Mucosa of rectum (tissue), 2 donors: ENCODE results near the gene PIP5K1B.
"Not testable (repeated sequence)": the region's sequence is repeated elsewhere in the genome, so short reads cannot be mapped to it uniquely, and the experiment has no call there.

Experiments used
- H3K27ac ChIP-seq, 2 donors: one replicate each; pipeline ENCODE4 v1.7.0; 2013; ENCODE audit warnings: inconsistent platforms in 2 of 2, low read depth in 2 of 2, low read length in 2 of 2
- H3K27me3 ChIP-seq, 2 donors: one replicate each; pipeline ENCODE4 v1.7.0; 2013; ENCODE audit warnings: low read length in 2 of 2; ENCODE audit not compliant: control insufficient read depth in 2 of 2, insufficient read depth in 2 of 2
- H3K36me3 ChIP-seq, 2 donors: one replicate each; pipeline ENCODE4 v1.7.0; 2013; ENCODE audit warnings: low read length in 2 of 2; ENCODE audit not compliant: control insufficient read depth in 2 of 2, insufficient read depth in 2 of 2
- H3K4me1 ChIP-seq, 2 donors: one replicate each; pipeline ENCODE4 v1.7.0; 2013; ENCODE audit warnings: low read length in 2 of 2, mild to moderate bottlenecking in 1 of 2; ENCODE audit not compliant: control insufficient read depth in 2 of 2, insufficient read depth in 2 of 2
- H3K4me3 ChIP-seq, 2 donors: one replicate each; pipeline ENCODE4 v1.7.0; 2013; ENCODE audit warnings: low read length in 2 of 2
- H3K9ac ChIP-seq, 2 donors: one replicate each; pipeline ENCODE4 v1.7.0; 2013; ENCODE audit warnings: low read length in 2 of 2, low read depth in 1 of 2, mild to moderate bottlenecking in 1 of 2
- H3K9me3 ChIP-seq, 2 donors: one replicate each; pipeline ENCODE4 v1.7.0; 2013; ENCODE audit warnings: low read length in 2 of 2; ENCODE audit not compliant: control insufficient read depth in 2 of 2
- donor health status: healthy.
- donor health status: Normal muscosa, but diverticular disease.

The PIP5K1B gene

DNA sequence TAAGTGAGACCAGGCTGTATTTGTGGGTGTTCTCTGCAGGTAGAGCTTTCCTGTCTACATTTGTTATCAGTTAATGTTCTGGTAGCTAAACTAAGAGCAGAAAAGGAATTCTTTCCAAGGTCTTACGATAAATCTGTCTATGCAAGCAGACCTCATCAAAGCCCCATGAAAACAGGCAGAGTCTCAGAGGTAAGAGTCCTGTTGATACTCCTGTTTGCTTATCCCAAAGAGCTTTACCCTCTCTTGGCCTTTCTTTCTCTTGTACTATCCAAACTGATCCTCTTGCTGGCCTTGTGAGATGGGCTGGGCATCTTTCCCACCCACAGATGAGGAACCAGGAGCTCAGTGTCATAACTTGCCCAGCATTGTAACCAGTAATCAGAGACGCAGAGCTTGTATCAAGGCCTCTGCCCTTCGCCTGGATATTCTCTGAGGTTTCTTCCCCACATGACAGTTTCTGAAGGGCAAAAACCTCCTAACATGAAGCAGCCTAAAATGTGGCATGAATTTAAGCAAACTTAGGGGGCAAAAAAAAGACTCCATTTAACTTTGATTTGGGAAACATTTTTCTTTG lies 275.4 kb downstream of the PIP5K1B start:
- peaks cover 21 to 35% of the 10 kb centered on the region in 2 donors for H3K4me1 ChIP-seq
- H3K4me3 ChIP-seq = no peak overlapping the region
- peaks cover 0 to under 1% of the 10 kb centered on the region in 2 donors for H3K36me3 ChIP-seq
- H3K9me3 ChIP-seq = no peaks in the 10 kb centered on the region
- H3K27me3 ChIP-seq = no peaks in the 10 kb centered on the region
- peak overlapping the region; percentile 0 to 3 for H3K27ac ChIP-seq
- peak overlapping the region in 1 of 2 donors; percentile 3 for H3K9ac ChIP-seq

DNA sequence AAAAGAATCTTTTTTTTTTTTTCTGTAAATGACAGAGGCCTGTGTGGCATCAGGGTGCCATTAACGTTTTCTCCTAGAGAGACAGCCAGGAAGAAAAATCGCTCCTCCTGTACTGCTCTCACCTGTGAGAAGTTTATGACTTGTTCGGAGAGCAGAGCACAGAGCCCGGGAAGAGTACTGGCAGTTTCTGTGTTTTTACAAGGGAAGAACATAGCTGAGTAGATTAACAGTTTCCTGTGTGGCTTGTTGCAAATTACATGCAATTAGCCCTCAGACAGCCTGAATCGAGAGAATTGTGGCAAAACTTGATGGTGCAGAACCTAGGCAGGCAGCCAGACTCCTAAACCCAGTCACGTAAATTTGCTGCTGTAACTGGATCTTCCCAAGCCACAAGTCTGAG lies 276.7 kb downstream of the PIP5K1B start:
- peak overlapping the region; percentile 28 to 39 for H3K27ac ChIP-seq
- H3K4me1 ChIP-seq = peaks cover 21 to 29% of the 10 kb centered on the region in 2 donors

DNA sequence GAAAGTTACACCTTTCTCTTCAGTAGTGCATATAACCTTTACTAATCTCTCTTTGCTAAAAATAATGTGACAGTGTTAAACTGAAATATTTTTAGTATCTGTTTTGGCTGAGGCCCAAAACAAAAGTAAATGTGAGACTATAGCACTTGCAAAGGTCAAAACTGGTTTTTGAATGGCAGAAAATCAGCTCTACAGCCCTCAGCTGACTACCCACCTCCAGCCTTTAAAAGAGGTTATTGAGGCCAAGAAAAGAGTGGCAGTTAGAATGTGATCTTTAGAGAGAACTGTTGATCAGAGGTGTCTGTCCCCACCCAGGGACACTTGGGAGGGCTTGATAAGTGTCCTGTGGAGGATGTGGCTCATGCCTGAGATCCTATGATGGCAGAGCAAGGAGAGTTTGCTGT lies 278.0 kb downstream of the PIP5K1B start:
- Histone ChIP-seq H3K9ac (no peak overlapping the region), H3K36me3 (peaks cover 0 to 2% of the 10 kb centered on the region in 2 donors), H3K27ac (no peak overlapping the region), H3K27me3 (no peaks in the 10 kb centered on the region), H3K4me1 (peaks cover 21 to 29% of the 10 kb centered on the region in 2 donors), H3K9me3 (no peaks in the 10 kb centered on the region), H3K4me3 (no peak overlapping the region)

More for the DNA sequence above, 276.7 kb downstream of the PIP5K1B start:
- Histone ChIP-seq H3K9me3 (no peaks in the 10 kb centered on the region), H3K27me3 (no peaks in the 10 kb centered on the region), H3K9ac (no peak overlapping the region), H3K36me3 (peaks cover 0 to 2% of the 10 kb centered on the region in 2 donors), H3K4me3 (peak overlapping the region in 1 of 2 donors; percentile 34)

GRCh38 chr9:68983522-68984424 lies 278.7 kb downstream of the PIP5K1B start:
- Histone ChIP-seq H3K36me3 (peaks cover 0 to 2% of the 10 kb centered on the region in 2 donors), H3K4me1 (peaks cover 21 to 29% of the 10 kb centered on the region in 2 donors), H3K4me3 (no peak overlapping the region), H3K9ac (no peak overlapping the region), H3K27me3 (no peaks in the 10 kb centered on the region), H3K27ac (no peak overlapping the region), H3K9me3 (no peaks in the 10 kb centered on the region)

DNA sequence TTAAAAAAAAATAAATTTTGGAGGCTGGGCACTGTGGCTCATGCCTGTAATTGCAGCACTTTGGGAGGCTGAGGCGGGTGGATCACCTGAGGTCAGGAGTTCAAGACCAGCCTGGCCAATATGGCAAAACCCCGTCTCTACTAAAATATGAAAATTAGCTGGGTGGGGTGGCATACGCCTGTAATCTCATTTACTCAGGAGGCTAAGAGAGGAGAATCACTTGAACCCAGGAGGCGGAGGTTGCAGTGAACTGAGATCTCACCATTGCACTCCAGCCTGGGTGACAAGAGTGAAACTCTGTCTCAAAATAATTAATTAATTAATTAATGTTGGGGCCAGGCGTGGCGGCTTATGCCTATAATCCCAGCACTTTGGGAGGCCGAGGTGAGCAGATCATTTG lies 281.9 kb downstream of the PIP5K1B start:
- not testable (repeated sequence) for H3K9ac ChIP-seq, H3K27me3 ChIP-seq, H3K9me3 ChIP-seq, H3K4me3 ChIP-seq, H3K4me1 ChIP-seq, H3K36me3 ChIP-seq, H3K27ac ChIP-seq

DNA sequence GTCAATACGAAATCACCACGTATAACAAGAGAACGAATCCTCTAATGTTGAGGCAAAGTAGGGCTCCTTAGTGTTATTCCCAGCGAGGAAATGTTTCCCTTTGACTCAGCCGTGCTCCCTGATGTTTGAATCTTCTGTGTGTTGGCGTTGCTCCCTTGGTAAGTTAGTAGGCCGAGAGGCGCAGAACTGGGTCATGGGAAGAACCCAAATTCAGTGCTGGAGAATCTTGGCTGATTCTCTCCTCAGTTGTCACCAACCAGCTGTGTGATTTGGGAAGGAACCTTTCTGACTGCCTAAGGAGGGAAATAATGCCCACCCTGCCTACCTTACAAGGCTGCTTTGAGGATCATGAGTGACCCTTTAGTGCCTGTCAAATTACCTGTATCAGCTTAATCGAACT lies 286.4 kb downstream of the PIP5K1B start:
- no peak overlapping the region for H3K9ac ChIP-seq
- H3K27me3 ChIP-seq = no peaks in the 10 kb centered on the region
- no peaks in the 10 kb centered on the region for H3K4me1 ChIP-seq
- no peaks in the 10 kb centered on the region for H3K9me3 ChIP-seq
- no peak overlapping the region for H3K27ac ChIP-seq
- no peak overlapping the region for H3K4me3 ChIP-seq
- H3K36me3 ChIP-seq = peaks cover 0 to 8% of the 10 kb centered on the region in 2 donors

- H3K27me3 ChIP-seq = no peaks in the 10 kb centered on the region
- H3K27ac ChIP-seq = no peak overlapping the region
- H3K9me3 ChIP-seq = no peaks in the 10 kb centered on the region
- no peak overlapping the region for H3K9ac ChIP-seq
- H3K36me3 ChIP-seq = peaks cover 3 to 11% of the 10 kb centered on the region in 2 donors
- peaks cover 0 to 3% of the 10 kb centered on the region in 2 donors for H3K4me1 ChIP-seq
- H3K4me3 ChIP-seq = no peak overlapping the region
These were observed 290.7 kb downstream of the PIP5K1B start for GRCh38 chr9:68995776-68996175.

DNA sequence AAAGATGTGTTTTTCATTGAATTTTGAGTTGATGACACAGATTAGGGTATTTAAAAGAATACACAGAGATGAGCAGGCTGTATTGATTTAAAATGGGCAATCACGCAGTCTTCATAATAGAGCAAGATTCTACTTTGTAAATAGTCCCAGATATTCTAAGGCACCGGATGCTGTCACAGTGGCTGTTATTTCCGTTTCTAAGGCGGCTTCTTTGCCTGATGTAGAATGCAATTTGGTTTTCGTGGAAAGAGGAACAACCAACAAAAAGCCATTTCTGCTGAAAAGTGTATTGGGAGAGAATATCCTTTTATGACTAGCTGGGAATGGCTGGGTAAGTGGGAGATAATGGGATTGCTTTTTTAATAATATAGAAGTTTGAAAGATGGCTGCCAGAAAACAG lies 291.4 kb downstream of the PIP5K1B start:
- Histone ChIP-seq H3K27ac (no peak overlapping the region), H3K36me3 (peaks cover 3 to 5% of the 10 kb centered on the region in 2 donors), H3K4me1 (peaks cover 0 to 3% of the 10 kb centered on the region in 2 donors), H3K9ac (no peak overlapping the region), H3K9me3 (no peaks in the 10 kb centered on the region), H3K27me3 (no peaks in the 10 kb centered on the region), H3K4me3 (no peak overlapping the region)

GRCh38 chr9:68997666-68998065 lies 292.6 kb downstream of the PIP5K1B start:
- Histone ChIP-seq H3K4me3 (no peak overlapping the region), H3K27ac (no peak overlapping the region), H3K27me3 (no peaks in the 10 kb centered on the region), H3K9ac (no peak overlapping the region), H3K9me3 (no peaks in the 10 kb centered on the region), H3K4me1 (peaks cover 0 to 3% of the 10 kb centered on the region in 2 donors), H3K36me3 (peaks cover 3 to 6% of the 10 kb centered on the region in 2 donors)

DNA sequence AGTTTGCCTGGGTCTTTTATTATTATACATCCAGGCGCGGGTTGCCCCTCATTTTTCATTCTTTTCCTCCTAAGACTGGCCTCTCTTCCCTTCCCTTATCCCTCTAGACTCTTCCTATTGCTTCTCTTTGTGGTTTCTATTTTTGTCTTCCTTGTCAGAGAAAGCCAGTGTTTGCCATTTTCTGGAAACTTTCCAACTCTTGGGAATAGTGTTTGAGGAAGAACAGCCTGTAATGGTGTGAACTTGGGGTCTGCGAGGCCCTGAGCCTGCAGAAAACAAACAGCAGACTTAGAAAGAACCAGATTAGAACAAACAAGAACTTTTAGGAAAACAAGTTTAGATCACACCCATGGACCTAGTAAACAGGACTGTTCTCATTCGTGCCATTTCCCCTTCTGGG lies 293.3 kb downstream of the PIP5K1B start:
- H3K9me3 ChIP-seq = no peaks in the 10 kb centered on the region
- no peak overlapping the region for H3K4me3 ChIP-seq
- no peaks in the 10 kb centered on the region for H3K27me3 ChIP-seq
- H3K36me3 ChIP-seq = peaks cover 3 to 6% of the 10 kb centered on the region in 2 donors
- no peak overlapping the region for H3K9ac ChIP-seq
- H3K4me1 ChIP-seq = peaks cover 0 to 3% of the 10 kb centered on the region in 2 donors
- H3K27ac ChIP-seq = no peak overlapping the region
